Measurements from ENCODE around the gene ANO4. TPM values are rescaled to one million over a fixed set of nuclear protein-coding genes. Genes with fewer than 3 reads are reported as not detected.

Gene ANO4
- total RNA-seq, 1 donor from 2014 or later: 4.1 TPM

GRCh38 chr12:100951756-100952155 is 157.2 kb downstream of the ANO4 start:
- DNase-seq (ENCODE audit: low spot score): no peak

DNA sequence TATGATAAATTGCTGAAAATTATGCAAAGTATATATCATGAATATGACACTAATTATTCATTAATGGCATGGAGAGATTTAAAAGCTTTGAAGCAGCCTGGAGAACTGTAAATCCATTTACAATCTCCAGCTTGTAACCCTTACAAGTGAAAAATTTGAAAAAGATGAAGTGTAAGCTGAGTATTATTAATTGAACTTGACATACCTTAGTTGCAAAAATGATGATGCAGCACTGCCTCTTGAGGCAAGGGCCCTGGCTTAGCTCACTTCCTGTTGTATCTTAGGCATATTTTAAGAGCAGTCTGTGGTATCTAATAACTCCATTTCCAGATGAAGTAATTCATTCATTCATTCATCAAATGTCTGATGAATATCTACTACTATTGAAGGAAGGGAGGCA is 158.6 kb downstream of the ANO4 start:
- DNase-seq (ENCODE audit: low spot score): no peak

GRCh38 chr12:100953677-100954076 is 159.1 kb downstream of the ANO4 start:
- DNase-seq (ENCODE audit: low spot score): no peak

DNA sequence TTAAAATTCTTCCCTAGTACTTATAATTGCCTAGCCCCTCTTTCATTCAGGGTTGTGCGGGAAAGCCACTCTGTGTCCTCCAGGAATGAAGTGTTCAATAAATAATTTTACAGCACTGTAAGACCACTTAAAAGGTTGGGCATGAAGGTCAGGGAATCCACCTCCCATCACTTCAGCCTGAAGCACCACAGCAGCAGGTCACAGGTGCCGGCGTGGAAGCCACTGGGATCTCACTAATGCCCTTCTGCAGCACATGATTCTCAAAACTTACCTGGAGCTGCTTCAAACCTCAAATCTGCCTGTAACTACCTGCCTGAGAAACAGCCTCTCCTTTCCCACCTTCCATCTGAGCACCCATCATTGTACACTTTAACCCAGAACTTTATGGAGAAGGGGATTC is 159.5 kb downstream of the ANO4 start:
- no peak for DNase-seq (ENCODE audit: low spot score)

DNA sequence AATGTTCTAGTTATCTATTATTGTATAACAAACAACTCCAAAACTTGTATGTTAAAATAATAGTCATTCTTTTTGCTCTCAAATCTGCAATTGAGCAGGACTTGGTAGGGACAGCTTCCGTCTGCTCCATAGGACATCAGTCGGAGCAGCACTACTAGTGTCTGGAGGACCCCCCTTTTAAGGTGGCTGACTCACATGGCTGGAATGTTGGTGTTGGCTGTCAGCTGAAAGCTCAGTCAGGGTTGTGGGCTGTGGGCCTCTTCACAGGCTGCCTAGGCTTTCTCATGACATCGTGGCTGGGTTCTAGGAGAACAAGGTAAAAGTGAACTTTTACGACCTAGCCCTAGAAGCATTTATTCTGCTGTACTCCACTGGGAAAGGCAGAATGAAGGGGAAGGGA is 160.6 kb downstream of the ANO4 start:
- no peak for DNase-seq (ENCODE audit: low spot score)

- DNase-seq (ENCODE audit: low spot score): no peak
Observed at GRCh38 chr12:100956311-100956852, 161.8 kb downstream of the ANO4 start.

DNA sequence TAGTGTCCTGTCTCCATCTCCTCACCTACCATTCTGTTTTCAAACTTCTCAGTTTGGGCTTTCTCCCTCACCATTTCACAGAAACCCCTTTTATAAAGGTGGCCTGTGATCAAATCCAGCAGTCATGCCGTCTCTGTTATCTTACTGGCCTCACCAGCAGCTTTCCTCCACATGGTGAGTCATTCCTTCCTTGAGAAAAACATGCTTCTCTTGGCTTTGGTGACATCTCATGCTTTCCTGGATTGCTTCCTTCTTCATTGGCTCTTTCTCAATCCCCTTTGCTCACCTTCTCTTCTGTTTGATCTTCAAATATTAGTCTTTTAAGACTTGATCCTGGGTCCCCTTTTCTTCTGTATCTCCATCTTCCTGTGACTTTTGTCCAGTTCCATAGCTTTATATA is 164.9 kb downstream of the ANO4 start:
- DNase-seq (ENCODE audit: low spot score): no peak

- no peak for DNase-seq (ENCODE audit: low spot score)
Observed at GRCh38 chr12:100962086-100962712, 167.6 kb downstream of the ANO4 start.

- no peak for DNase-seq (ENCODE audit: low spot score)
Observed at GRCh38 chr12:100963381-100963780, 168.8 kb downstream of the ANO4 start.

DNA sequence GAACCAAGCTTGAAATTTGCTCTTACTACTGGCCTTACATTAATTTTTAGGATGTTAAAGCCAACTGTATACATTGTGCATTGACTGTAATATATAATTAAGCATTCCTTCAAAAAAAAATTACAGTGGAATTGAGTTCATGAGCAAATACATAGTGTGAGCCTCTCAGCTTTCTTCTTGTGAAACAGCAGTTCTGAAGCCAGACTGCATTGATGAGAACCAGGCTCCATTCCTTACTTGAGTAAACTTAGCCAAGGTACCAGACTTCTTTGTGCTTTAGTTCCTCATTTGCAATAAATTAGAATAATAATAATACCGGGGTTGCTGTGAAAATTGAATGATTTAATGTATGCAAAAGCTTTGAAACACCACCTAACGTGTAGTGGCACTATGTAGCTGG is 169.5 kb downstream of the ANO4 start:
- no peak for DNase-seq (ENCODE audit: low spot score)

GRCh38 chr12:100967189-100967588 is 172.6 kb downstream of the ANO4 start:
- no peak for DNase-seq (ENCODE audit: low spot score)

DNA sequence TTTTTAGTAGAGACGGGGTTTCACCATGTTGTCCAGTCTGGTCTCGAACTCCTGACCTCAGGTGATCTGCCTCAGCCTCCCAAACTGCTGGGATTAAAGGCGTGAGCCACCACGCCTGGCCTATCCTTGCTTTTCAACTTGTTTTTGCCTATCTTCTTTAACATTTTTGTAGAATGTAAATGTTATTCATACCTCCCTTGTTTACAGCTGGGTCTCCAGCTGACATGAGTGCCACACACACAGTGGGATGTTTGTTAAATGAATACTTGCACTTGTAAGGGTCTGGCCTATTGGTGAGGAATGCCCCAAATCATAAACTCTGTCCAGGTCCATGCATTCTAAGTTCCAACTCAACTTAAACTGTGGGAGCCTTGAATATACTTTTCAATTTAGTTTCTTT is 176.3 kb downstream of the ANO4 start:
- no peak for DNase-seq (ENCODE audit: low spot score)

DNA sequence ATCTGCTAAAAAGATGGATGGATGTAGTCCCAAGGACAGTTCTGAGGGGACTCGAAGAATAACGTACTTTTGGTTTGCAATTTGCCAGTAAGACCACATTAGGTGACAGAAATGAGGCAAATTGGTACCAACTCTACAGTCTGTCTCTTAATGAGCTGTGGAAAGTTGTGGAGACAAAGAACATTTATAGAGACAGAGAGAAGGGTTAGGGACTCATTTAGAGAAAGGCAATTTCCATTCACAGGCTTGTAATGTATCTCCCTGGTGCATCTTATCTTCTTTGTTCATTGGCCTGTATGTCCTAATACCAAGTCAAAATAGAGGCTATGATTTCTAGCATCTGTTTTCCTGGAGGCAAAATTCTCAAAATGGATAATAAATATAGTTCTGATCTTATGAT is 177.5 kb downstream of the ANO4 start:
- DNase-seq (ENCODE audit: low spot score): no peak

GRCh38 chr12:100974341-100974740 is 179.8 kb downstream of the ANO4 start:
- no peak for DNase-seq (ENCODE audit: low spot score)

GRCh38 chr12:100974747-100975146 is 180.2 kb downstream of the ANO4 start:
- no peak for DNase-seq (ENCODE audit: low spot score)

- DNase-seq (ENCODE audit: low spot score): no peak
Observed at GRCh38 chr12:100976735-100977134, 182.2 kb downstream of the ANO4 start.

GRCh38 chr12:100980856-100981255 is 186.3 kb downstream of the ANO4 start:
- DNase-seq (ENCODE audit: low spot score): no peak

- no peak for DNase-seq (ENCODE audit: low spot score)
Observed at GRCh38 chr12:100982511-100983183, 188.1 kb downstream of the ANO4 start.

DNA sequence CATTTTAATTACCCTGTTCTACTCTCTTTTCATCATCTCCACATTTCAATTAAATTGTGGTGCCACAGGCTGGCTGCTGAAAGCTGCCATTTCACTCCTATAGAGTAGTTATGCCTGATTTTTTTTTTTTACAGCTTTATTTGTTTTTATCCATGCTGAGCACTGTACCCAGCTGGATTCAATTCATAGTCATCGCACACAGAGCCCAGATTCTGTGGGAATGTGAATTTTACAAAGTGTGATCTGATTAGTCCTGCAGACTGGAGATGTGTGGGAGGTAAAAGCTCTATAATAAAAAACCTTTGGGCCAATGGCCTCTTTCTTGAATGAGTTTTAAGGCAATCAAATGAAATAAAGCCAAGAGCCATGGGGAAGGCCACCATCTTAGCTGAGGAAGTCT is 190.2 kb downstream of the ANO4 start:
- DNase-seq (ENCODE audit: low spot score): no peak

DNA sequence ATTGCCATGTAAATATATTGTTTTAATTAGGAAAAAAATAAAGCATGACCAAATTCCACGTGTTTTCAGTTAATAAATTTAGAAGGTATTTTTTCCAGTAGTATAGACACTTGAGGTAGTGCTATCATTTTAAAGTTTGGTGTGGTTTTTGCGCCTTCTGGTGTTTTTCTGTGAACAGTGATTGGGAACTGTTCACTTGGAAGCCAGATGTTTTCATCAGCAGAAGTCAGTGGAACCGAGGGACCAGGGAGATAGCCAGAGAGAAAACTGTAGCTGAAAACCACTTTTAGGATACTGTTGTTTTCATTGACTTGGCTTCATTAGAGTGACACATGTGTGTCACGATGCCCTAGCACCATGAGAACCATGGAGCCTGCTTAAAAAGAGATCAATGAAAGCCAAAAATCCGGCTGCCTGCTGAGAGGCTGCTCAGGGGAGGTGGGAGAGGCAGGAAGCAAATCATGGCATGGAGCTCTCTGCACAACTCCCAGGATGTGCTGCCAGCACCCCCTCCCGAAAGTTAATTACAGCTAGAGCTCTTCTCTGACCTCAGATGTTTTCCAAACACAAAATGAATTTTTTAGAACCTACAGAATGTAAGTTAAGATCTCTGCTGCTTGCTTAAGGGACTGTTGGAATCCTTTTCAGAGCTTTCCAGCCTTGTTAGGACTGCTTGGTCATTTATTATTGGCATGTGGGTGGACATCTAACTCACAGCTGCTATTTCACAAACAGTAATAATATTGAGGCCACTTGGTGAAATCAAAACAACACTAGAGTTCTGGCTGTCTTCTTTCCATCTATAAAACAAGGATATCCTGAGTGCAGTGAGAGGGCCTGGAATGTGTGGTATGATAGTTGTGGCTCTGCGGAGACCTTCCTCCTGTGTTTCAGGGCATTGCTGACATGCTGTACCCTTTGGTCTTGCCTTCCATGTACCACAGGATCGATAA is 192.3 kb downstream of the ANO4 start:
- DNase-seq (ENCODE audit: low spot score): no peak

GRCh38 chr12:100987552-100988521 is 193.3 kb downstream of the ANO4 start:
- DNase-seq (ENCODE audit: low spot score): no peak
